HEK293 (cell line): Measurements from ENCODE around the gene MTHFD1.

Experiments
- KLF1 ChIP-seq: fragments of 450-650 bp; formaldehyde crosslinking; IDR thresholded peaks from 2 replicates; pipeline ENCODE4 v1.5.1; 2016; ENCODE audit warnings: missing biosample characterization, missing genetic modification characterization
- MEIS1 ChIP-seq: sonication (generic); formaldehyde crosslinking; IDR thresholded peaks from 2 replicates; pipeline ENCODE4 v1.8.1; 2022; ENCODE audit warnings: missing genetic modification reagents, mild to moderate bottlenecking, borderline replicate concordance
- SP3 ChIP-seq: fragments of 450-650 bp; formaldehyde crosslinking; IDR thresholded peaks from 2 replicates; pipeline ENCODE4 v1.5.1; 2016; ENCODE audit warnings: missing biosample characterization, missing genetic modification characterization
- SP7 ChIP-seq: fragments of 450-650 bp; formaldehyde crosslinking; IDR thresholded peaks from 2 replicates; pipeline ENCODE4 v1.5.1; 2016; ENCODE audit warnings: missing biosample characterization, missing genetic modification characterization
- TRIM28 ChIP-seq: IDR thresholded peaks from 2 replicates; pipeline ENCODE4 v1.6.1; 2011; ENCODE audit warnings: low read length, control low read depth, borderline replicate concordance
- ZBTB17 ChIP-seq: fragments of 450-650 bp; formaldehyde crosslinking; IDR thresholded peaks from 2 replicates; pipeline ENCODE4 v1.5.1; 2016; ENCODE audit warnings: missing biosample characterization, missing genetic modification characterization
- ZBTB20 ChIP-seq: fragments of 450-650 bp; formaldehyde crosslinking; IDR thresholded peaks from 2 replicates; pipeline ENCODE4 v1.5.1; 2016; ENCODE audit warnings: missing biosample characterization, missing genetic modification characterization
- ZBTB8A ChIP-seq: fragments of 450-650 bp; formaldehyde crosslinking; IDR thresholded peaks from 2 replicates; pipeline ENCODE4 v1.5.1; 2016; ENCODE audit warnings: missing biosample characterization, missing genetic modification characterization
- ZNF114 ChIP-seq: fragments of 450-650 bp; formaldehyde crosslinking; IDR thresholded peaks from 2 replicates; pipeline ENCODE4 v1.5.0; 2017; ENCODE audit warnings: missing biosample characterization, missing genetic modification characterization
- ZNF211 ChIP-seq: fragments of 450-650 bp; formaldehyde crosslinking; IDR thresholded peaks from 2 replicates; pipeline ENCODE4 v1.5.1; 2016; ENCODE audit warnings: low read depth, missing biosample characterization, missing genetic modification characterization
- ZNF341 ChIP-seq: fragments of 450-650 bp; formaldehyde crosslinking; IDR thresholded peaks from 2 replicates; pipeline ENCODE4; 2016; ENCODE audit warnings: low read depth, missing biosample characterization, missing genetic modification characterization
- ZNF404 ChIP-seq: fragments of 450-650 bp; formaldehyde crosslinking; IDR thresholded peaks from 2 replicates; pipeline ENCODE4 v1.5.1; 2017; ENCODE audit warnings: missing biosample characterization, missing genetic modification characterization
- ZNF623 ChIP-seq: fragments of 450-650 bp; formaldehyde crosslinking; IDR thresholded peaks from 2 replicates; pipeline ENCODE4 v1.5.1; 2016; ENCODE audit warnings: missing biosample characterization, missing genetic modification characterization
- ZNF660 ChIP-seq: fragments of 450-650 bp; IDR thresholded peaks from 2 replicates; pipeline ENCODE4 v1.5.1; 2018; ENCODE audit warnings: missing biosample characterization, mild to moderate bottlenecking, missing genetic modification characterization
- ZNF701 ChIP-seq: fragments of 450-650 bp; formaldehyde crosslinking; IDR thresholded peaks from 2 replicates; pipeline ENCODE4 v1.5.1; 2016; ENCODE audit warnings: missing biosample characterization, missing genetic modification characterization
- ZNF837 ChIP-seq: fragments of 450-650 bp; formaldehyde crosslinking; IDR thresholded peaks from 2 replicates; pipeline ENCODE4 v1.5.1; 2016; ENCODE audit warnings: missing biosample characterization, missing genetic modification characterization
- ZSCAN30 ChIP-seq: fragments of 450-650 bp; IDR thresholded peaks from 2 replicates; pipeline ENCODE4 v1.5.1; 2018; ENCODE audit warnings: missing biosample characterization, mild to moderate bottlenecking, missing genetic modification characterization, moderate library complexity
- TF ChIP-seq, protein P1 (sequence below): fragments of 450-650 bp; formaldehyde crosslinking; IDR thresholded peaks from 2 replicates; pipeline ENCODE4 v1.5.1; 2016; ENCODE audit warnings: missing biosample characterization, missing genetic modification characterization
- TF ChIP-seq, protein P2 (sequence below): fragments of 450-650 bp; formaldehyde crosslinking; IDR thresholded peaks from 2 replicates; pipeline ENCODE4 v1.5.1; 2016; ENCODE audit warnings: missing biosample characterization, missing genetic modification characterization
- TF ChIP-seq, protein P3 (sequence below): fragments of 450-650 bp; formaldehyde crosslinking; IDR thresholded peaks from 2 replicates; pipeline ENCODE4 v1.5.1; 2016; ENCODE audit warnings: missing biosample characterization, missing genetic modification characterization, low read depth
- TF ChIP-seq, protein P4 (sequence below): fragments of 450-650 bp; formaldehyde crosslinking; IDR thresholded peaks from 2 replicates; pipeline ENCODE4 v1.5.1; 2016; ENCODE audit warnings: missing biosample characterization, missing genetic modification characterization, low read depth
- TF ChIP-seq, protein P5 (sequence below): fragments of 450-650 bp; formaldehyde crosslinking; IDR thresholded peaks from 2 replicates; pipeline ENCODE4 v1.5.1; 2016; ENCODE audit warnings: missing biosample characterization, missing genetic modification characterization
- TF ChIP-seq, protein P6 (sequence below): fragments of 450-650 bp; formaldehyde crosslinking; IDR thresholded peaks from 2 replicates; pipeline ENCODE4 v1.5.1; 2016; ENCODE audit warnings: missing biosample characterization, missing genetic modification characterization
- TF ChIP-seq, protein P7 (sequence below): fragments of 450-650 bp; formaldehyde crosslinking; IDR thresholded peaks from 2 replicates; pipeline ENCODE4 v1.5.1; 2016; ENCODE audit warnings: missing biosample characterization, missing genetic modification characterization

MTHFD1 gene

DNA sequence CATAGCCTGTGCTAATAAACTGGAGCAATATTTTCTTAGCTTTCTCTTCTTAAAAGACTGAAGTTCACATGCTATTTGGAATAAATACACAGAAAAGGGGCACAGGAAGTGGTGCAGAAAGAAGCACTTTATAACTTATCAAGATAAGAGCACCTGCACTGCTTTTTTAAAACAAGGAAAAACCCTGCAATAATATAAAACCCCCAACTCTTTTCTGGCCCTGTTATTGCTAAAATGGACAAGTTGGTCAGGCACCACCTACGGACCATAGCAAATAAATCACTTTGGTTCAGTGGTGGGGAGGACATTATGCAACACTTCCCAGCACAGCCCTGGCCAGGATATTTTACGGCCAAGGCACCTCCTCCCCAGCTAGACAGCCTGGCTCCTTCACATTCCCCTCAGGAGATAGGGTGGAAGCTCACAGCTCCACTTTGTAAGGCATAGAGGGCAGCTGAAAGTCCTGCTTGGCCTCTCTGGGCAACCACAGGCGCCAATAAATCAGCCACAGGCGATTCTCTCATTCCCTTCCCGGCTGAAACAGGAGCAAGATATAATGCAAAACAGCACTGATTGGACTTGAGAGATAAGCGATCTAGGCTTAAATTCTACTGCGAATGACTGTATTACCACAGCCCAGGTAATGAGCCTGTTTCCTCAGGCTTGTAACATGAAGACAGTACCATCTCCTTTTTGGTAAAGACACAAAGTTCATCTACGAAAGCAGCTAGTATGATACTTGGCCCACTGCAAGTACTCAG lies 113.4 kb downstream of the MTHFD1 start (continued):
- TF ChIP-seq, protein P1, sequence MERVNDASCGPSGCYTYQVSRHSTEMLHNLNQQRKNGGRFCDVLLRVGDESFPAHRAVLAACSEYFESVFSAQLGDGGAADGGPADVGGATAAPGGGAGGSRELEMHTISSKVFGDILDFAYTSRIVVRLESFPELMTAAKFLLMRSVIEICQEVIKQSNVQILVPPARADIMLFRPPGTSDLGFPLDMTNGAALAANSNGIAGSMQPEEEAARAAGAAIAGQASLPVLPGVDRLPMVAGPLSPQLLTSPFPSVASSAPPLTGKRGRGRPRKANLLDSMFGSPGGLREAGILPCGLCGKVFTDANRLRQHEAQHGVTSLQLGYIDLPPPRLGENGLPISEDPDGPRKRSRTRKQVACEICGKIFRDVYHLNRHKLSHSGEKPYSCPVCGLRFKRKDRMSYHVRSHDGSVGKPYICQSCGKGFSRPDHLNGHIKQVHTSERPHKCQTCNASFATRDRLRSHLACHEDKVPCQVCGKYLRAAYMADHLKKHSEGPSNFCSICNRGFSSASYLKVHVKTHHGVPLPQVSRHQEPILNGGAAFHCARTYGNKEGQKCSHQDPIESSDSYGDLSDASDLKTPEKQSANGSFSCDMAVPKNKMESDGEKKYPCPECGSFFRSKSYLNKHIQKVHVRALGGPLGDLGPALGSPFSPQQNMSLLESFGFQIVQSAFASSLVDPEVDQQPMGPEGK: peak; percentile 57; the same call in 1 of the 2 replicates
- TF ChIP-seq KLF1 (tag by site-specific recombination) (no peak), SP3 (tag by site-specific recombination) (peak; percentile 19; the same call in 1 of the 2 replicates), ZBTB20 (peak; percentile 27; the same call in 1 of the 2 replicates), ZBTB8A (peak; percentile 27; the same call in 1 of the 2 replicates), ZNF660 (tag by site-specific recombination) (no peak), SP7 (peak; percentile 76), ZNF837 (tag by site-specific recombination) (no peak), ZNF114 (tag by site-specific recombination) (no peak), TRIM28 (peak; percentile 98), ZNF341 (tag by site-specific recombination) (peak; percentile 96), ZBTB17 (tag by site-specific recombination) (peak; percentile 39; the same call in 1 of the 2 replicates), ZNF404 (tag by site-specific recombination) (no peak), ZNF623 (no peak), ZNF701 (tag by site-specific recombination) (no peak), ZSCAN30 (tag by site-specific recombination) (0 out of 2 replicates have a peak, but pooled peaks have one; percentile 16), MEIS1 (CRISPR knock-in tag) (no peak), ZNF211 (tag by site-specific recombination) (no peak)
- TF ChIP-seq, protein P2, sequence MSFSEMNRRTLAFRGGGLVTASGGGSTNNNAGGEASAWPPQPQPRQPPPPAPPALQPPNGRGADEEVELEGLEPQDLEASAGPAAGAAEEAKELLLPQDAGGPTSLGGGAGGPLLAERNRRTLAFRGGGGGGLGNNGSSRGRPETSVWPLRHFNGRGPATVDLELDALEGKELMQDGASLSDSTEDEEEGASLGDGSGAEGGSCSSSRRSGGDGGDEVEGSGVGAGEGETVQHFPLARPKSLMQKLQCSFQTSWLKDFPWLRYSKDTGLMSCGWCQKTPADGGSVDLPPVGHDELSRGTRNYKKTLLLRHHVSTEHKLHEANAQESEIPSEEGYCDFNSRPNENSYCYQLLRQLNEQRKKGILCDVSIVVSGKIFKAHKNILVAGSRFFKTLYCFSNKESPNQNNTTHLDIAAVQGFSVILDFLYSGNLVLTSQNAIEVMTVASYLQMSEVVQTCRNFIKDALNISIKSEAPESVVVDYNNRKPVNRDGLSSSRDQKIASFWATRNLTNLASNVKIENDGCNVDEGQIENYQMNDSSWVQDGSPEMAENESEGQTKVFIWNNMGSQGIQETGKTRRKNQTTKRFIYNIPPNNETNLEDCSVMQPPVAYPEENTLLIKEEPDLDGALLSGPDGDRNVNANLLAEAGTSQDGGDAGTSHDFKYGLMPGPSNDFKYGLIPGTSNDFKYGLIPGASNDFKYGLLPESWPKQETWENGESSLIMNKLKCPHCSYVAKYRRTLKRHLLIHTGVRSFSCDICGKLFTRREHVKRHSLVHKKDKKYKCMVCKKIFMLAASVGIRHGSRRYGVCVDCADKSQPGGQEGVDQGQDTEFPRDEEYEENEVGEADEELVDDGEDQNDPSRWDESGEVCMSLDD (tag by site-specific recombination): no peak
- TF ChIP-seq, protein P3, sequence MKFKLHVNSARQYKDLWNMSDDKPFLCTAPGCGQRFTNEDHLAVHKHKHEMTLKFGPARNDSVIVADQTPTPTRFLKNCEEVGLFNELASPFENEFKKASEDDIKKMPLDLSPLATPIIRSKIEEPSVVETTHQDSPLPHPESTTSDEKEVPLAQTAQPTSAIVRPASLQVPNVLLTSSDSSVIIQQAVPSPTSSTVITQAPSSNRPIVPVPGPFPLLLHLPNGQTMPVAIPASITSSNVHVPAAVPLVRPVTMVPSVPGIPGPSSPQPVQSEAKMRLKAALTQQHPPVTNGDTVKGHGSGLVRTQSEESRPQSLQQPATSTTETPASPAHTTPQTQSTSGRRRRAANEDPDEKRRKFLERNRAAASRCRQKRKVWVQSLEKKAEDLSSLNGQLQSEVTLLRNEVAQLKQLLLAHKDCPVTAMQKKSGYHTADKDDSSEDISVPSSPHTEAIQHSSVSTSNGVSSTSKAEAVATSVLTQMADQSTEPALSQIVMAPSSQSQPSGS: no peak
- TF ChIP-seq, protein P4, sequence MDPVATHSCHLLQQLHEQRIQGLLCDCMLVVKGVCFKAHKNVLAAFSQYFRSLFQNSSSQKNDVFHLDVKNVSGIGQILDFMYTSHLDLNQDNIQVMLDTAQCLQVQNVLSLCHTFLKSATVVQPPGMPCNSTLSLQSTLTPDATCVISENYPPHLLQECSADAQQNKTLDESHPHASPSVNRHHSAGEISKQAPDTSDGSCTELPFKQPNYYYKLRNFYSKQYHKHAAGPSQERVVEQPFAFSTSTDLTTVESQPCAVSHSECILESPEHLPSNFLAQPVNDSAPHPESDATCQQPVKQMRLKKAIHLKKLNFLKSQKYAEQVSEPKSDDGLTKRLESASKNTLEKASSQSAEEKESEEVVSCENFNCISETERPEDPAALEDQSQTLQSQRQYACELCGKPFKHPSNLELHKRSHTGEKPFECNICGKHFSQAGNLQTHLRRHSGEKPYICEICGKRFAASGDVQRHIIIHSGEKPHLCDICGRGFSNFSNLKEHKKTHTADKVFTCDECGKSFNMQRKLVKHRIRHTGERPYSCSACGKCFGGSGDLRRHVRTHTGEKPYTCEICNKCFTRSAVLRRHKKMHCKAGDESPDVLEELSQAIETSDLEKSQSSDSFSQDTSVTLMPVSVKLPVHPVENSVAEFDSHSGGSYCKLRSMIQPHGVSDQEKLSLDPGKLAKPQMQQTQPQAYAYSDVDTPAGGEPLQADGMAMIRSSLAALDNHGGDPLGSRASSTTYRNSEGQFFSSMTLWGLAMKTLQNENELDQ (tag by site-specific recombination): no peak
- TF ChIP-seq, protein P5, sequence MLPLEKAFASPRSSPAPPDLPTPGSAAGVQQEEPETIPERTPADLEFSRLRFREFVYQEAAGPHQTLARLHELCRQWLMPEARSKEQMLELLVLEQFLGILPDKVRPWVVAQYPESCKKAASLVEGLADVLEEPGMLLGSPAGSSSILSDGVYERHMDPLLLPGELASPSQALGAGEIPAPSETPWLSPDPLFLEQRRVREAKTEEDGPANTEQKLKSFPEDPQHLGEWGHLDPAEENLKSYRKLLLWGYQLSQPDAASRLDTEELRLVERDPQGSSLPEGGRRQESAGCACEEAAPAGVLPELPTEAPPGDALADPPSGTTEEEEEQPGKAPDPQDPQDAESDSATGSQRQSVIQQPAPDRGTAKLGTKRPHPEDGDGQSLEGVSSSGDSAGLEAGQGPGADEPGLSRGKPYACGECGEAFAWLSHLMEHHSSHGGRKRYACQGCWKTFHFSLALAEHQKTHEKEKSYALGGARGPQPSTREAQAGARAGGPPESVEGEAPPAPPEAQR (tag by site-specific recombination): no peak
- TF ChIP-seq, protein P6, sequence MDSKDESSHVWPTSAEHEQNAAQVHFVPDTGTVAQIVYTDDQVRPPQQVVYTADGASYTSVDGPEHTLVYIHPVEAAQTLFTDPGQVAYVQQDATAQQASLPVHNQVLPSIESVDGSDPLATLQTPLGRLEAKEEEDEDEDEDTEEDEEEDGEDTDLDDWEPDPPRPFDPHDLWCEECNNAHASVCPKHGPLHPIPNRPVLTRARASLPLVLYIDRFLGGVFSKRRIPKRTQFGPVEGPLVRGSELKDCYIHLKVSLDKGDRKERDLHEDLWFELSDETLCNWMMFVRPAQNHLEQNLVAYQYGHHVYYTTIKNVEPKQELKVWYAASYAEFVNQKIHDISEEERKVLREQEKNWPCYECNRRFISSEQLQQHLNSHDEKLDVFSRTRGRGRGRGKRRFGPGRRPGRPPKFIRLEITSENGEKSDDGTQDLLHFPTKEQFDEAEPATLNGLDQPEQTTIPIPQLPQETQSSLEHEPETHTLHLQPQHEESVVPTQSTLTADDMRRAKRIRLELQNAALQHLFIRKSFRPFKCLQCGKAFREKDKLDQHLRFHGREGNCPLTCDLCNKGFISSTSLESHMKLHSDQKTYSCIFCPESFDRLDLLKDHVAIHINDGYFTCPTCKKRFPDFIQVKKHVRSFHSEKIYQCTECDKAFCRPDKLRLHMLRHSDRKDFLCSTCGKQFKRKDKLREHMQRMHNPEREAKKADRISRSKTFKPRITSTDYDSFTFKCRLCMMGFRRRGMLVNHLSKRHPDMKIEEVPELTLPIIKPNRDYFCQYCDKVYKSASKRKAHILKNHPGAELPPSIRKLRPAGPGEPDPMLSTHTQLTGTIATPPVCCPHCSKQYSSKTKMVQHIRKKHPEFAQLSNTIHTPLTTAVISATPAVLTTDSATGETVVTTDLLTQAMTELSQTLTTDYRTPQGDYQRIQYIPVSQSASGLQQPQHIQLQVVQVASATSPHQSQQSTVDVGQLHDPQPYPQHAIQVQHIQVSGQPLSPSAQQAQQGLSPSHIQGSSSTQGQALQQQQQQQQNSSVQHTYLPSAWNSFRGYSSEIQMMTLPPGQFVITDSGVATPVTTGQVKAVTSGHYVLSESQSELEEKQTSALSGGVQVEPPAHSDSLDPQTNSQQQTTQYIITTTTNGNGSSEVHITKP (tag by site-specific recombination): 0 out of 2 replicates have a peak, but pooled peaks have one; percentile 15
- TF ChIP-seq, protein P7, sequence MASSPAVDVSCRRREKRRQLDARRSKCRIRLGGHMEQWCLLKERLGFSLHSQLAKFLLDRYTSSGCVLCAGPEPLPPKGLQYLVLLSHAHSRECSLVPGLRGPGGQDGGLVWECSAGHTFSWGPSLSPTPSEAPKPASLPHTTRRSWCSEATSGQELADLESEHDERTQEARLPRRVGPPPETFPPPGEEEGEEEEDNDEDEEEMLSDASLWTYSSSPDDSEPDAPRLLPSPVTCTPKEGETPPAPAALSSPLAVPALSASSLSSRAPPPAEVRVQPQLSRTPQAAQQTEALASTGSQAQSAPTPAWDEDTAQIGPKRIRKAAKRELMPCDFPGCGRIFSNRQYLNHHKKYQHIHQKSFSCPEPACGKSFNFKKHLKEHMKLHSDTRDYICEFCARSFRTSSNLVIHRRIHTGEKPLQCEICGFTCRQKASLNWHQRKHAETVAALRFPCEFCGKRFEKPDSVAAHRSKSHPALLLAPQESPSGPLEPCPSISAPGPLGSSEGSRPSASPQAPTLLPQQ (tag by site-specific recombination): no peak
